B cell (primary cell): ENCODE measurements around the gene OR10G2.

ENCODE experiments used
- CTCF ChIP-seq: fragments of 200-600 bp; IDR thresholded peaks from one replicate; pipeline ENCODE4 v1.8.0; 2022; ENCODE audit warnings: antibody characterized with exemption, mild to moderate bottlenecking
- EZH2 ChIP-seq: IDR thresholded peaks from 2 replicates; pipeline ENCODE4 v1.6.1; 2012; ENCODE audit warnings: borderline replicate concordance, low read depth, mild to moderate bottlenecking, moderate library complexity, low read length; ENCODE audit not compliant: insufficient read depth, poor library complexity, severe bottlenecking

DNA sequence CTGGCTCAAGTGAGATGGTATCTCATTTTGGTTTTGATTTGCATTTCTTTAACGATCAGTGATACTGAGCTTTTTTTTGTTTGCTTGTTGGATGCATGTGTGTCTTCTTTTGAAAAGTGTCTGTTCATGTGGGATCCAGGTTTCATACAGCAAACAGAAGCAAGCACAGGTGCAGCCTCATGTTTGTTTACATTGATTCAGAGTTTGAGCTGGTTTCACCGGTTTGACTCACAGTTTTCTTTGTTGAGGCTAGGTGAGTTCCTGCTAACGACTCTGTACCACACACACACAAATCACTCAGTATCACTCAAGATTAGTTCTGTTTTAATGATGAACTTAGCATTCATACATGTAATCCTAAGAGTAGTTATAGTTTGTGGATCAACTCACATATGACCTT lies 3.7 kb downstream of the OR10G2 start:
- TF ChIP-seq CTCF: no peak
- TF ChIP-seq EZH2: no peak
